ENCODE measurements around the gene PPM1B.
A peak's percentile ranks its signal among the peaks of the same experiment; 100 is the strongest.
"Not testable (repeated sequence)": the region's sequence is repeated elsewhere in the genome, so short reads cannot be mapped to it uniquely, and the experiment has no call there.

The PPM1B gene

DNA sequence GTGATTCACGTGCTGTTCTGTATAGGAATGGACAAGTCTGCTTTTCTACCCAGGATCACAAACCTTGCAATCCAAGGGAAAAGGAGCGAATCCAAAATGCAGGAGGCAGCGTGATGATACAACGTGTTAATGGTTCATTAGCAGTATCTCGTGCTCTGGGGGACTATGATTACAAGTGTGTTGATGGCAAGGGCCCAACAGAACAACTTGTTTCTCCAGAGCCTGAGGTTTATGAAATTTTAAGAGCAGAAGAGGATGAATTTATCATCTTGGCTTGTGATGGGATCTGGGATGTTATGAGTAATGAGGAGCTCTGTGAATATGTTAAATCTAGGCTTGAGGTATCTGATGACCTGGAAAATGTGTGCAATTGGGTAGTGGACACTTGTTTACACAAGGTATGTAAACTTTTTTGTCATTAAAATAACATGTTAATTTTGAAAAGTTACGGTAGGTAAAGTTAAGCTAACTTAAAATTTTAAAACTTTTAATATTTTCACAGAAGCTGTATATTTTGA, 33.0 kb downstream of the PPM1B start:
- no peak for DNase-seq (ENCODE audit: low spot score)

- no peak for DNase-seq (ENCODE audit: low spot score)
These were observed 34.9 kb downstream of the PPM1B start for GRCh38 chr2:44203542-44203941.

GRCh38 chr2:44205169-44205568, 36.5 kb downstream of the PPM1B start:
- no peak for DNase-seq (ENCODE audit: low spot score)

DNA sequence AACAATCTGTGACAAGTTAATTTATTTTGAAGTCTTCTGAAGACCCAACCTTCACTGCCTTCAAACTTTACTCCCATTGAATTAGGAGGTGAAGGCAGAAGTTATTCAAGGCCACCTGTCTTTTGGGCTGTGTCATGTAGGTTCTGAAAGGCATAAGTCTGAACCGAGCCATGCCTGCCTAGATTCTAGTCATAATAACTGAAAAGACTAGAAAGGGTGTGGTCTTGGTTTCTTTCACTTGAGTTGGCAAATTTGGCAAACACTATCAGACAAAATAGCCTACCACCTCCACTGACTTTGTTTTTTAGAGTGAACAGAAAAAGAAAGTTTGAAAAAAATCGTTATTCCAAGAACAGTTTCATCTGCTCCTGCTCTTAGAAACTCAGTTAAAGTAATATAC, 38.4 kb downstream of the PPM1B start:
- DNase-seq (ENCODE audit: low spot score) = no peak

GRCh38 chr2:44207648-44208047, 39.0 kb downstream of the PPM1B start:
- DNase-seq (ENCODE audit: low spot score) = not testable (repeated sequence)

DNA sequence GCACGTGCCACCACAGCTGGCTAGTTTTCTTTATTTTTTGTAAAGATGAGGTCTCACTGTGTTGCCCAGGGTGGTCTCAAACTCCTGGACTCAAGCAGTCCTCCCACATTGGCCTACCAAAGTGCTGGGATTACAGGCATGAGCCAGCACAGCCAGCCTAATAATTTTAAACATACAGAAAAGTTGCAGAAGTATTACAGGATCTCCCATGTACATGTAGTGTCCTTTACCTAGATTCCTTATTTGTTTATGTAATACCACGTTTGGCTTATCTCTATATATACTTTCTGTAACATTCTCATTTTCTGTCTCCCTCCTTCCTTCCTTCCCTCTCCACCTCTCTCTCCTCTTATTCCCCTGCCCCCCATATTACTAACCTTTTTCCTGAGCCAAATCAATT, 41.7 kb downstream of the PPM1B start:
- DNase-seq (ENCODE audit: low spot score) = no peak

GRCh38 chr2:44211183-44211582, 42.5 kb downstream of the PPM1B start:
- no peak for DNase-seq (ENCODE audit: low spot score)

DNA sequence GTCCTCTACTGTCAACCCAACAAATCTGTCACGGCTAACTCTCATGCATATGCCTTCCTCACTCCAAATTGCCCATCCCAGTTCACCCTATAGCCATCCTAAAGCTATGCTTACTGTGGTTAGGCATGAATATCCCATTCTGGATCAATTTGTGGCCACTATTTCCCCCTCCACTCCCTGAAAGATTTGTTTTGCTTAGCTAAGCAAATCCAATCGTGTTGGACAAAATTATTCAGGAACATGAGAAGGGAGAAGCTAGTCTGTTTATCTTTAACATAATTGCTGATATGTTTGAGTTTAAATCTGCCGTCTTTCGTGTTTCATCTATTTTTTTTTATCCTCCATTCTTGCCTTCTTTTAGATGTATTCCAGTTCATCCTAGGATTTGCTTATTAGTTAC, 43.6 kb downstream of the PPM1B start:
- DNase-seq (ENCODE audit: low spot score) = no peak

DNA sequence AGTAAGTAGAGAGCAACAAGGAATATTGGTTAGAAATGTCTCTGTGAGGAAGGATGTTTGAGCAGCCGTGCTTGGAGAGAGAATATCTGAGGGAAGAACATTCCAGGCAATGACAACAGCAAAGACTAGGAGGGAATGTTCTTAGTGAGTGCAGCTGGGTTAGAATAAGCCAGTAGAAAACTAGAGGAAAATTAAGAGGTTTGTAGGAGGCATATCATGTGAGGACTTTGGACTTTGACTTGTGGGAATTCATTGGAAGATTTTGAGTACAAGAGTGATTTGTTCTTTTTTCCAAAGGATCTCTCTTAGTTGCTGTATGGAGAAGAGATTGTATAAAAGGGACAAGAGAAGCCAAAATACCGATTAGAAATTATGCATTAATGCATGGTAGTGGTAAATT, 47.2 kb downstream of the PPM1B start:
- no peak for DNase-seq (ENCODE audit: low spot score)

DNA sequence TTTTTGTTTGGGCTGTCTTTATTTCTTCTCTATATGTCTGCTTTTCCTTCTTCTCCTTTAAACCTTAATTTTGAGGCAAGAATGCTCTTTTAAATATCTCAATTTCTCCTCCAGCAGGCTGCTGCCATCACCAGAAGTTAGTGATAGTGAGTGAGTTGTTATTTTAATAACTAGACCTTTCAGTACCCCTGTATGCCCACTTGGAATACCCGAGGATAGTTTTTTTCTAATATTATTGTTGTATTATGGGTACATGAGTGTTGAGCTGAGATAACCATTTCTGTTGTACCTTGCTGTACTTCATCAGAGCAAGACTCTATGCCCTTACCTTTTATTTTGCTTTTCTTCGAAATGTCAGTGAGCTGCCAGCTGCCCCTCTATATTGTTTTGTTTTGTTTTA, 50.1 kb downstream of the PPM1B start:
- no peak for DNase-seq (ENCODE audit: low spot score)

- no peak for DNase-seq (ENCODE audit: low spot score)
These were observed 58.1 kb downstream of the PPM1B start for GRCh38 chr2:44226753-44227152.

DNA sequence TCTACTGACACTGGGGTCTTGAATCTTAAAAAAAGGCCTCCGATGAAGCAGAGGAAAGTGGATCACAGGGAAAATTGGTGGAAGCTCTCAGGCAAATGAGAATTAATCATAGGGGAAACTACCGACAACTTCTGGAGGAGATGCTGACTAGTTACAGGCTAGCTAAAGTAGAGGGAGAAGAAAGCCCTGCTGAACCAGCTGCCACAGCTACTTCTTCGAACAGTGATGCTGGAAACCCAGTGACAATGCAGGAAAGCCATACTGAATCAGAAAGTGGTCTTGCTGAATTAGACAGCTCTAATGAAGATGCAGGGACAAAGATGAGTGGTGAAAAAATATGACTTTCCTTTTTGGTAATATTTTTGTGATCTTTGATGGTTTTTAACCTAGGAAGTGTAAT, 61.7 kb downstream of the PPM1B start:
- DNase-seq (ENCODE audit: low spot score) = no peak

GRCh38 chr2:44233450-44234128, 64.9 kb downstream of the PPM1B start:
- no peak for DNase-seq (ENCODE audit: low spot score)

- DNase-seq (ENCODE audit: low spot score) = peak; percentile 54
These were observed 68.5 kb downstream of the PPM1B start for GRCh38 chr2:44237221-44237620.

- no peak for DNase-seq (ENCODE audit: low spot score)
These were observed 74.2 kb downstream of the PPM1B start for GRCh38 chr2:44242904-44243303.

DNA sequence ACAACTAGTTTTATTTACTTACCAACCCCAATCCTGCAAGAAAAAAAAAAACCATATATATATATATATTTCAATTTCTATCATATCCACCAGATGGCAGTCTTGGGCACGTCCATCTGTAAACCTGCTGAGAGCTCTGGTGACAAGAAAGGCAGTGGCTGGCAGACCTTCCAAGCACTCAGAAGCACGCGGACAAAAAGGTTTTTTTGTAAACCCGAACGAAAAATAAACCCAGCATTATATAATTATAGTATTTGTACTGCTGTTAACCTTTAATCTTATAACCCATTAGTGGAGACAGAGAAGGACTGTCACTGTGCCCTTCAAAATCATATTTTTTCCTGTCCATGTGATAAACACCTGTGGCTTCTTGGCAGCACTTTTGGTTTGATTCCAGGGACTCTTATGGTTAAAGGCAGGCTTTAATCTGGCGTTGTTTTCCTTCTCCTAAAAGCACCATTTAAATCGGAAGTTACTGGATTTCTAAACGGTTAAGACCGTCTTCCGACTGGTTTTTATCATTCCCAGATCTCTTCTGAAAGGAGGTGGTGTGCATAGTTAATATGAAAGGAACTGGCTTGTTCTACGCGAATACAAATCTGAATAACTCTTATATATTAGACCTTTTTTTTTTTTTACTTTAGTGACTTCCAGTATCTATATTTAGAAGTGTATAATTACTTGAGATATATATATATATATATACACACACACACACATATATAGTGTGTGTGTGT, 75.6 kb downstream of the PPM1B start:
- peak; percentile 68 for DNase-seq (ENCODE audit: low spot score)

- DNase-seq (ENCODE audit: low spot score) = no peak
These were observed 76.6 kb downstream of the PPM1B start for GRCh38 chr2:44245083-44245861.

GRCh38 chr2:44246436-44246835, 77.8 kb downstream of the PPM1B start:
- DNase-seq (ENCODE audit: low spot score) = no peak

DNA sequence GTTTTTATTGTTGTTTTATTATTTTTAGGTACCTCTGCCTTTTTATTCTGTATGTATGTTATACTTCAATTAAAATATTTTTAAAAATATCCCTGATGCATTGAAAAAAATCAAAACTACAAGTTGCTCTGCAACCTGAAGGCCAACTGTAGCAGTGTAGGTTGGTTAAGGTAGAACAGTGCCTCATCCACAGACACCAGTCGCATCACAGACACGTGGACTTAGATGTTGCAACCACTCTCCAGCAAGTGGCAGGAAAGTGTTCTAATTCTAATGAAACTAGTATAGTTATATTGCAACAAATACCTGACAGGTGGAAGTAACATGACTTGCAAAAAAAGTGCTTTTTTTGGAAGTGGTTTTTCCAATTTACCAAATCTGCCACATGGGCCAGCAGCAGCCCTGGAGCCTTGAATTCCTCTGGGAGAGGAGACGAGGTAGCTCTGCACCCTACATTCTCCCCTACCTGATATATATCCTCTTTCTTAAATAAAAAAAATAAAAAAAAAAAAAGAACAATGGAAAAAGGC, 78.2 kb downstream of the PPM1B start:
- DNase-seq (ENCODE audit: low spot score) = no peak

- no peak for DNase-seq (ENCODE audit: low spot score)
These were observed 79.2 kb downstream of the PPM1B start for GRCh38 chr2:44247924-44248323.

DNA sequence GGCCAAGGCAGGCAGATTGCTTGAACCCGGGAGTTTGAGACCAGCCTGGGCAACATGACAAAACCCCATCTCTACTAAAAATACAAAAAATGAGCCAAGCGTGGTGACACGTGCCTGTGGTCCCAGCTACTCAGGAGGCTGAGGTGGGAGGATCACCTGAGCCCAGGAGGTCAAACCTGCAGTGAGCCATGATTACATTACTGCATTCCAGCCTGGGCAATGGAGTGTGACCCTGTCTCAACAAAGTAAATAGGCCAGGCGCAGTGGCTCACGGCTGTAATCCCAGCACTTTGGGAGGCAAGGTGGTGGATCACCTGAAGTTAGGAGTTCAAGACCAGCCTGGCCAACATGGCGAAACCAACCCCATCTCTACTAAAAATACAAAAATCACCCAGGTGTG, 80.6 kb downstream of the PPM1B start:
- not testable (repeated sequence) for DNase-seq (ENCODE audit: low spot score)

DNA sequence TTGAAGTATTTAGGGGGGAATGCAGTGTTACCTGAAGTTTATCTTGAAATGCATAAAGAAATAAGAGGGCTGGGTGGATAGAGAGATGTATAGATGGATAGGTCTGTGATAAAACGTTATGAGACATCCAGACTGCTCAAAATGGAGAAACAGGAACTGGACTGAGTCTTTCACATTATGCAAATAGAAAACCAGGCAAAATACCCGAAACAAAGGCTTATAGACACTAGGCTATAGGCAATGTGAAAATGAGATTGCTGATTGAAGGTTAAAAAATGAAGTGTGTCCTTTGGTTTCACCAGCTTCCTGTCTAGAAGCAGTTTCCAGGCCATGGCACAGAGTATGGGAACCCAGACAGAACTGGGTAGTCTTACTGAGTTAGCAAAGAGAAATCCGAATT, 81.7 kb downstream of the PPM1B start:
- DNase-seq (ENCODE audit: low spot score) = no peak

- no peak for DNase-seq (ENCODE audit: low spot score)
These were observed 85.3 kb downstream of the PPM1B start for GRCh38 chr2:44254023-44254422.
